GM13976 (cell line): ENCODE measurements around the gene EPHB3.

Experiments used
- DNase-seq: peaks from one replicate; pipeline ENCODE4 v3.0.0; 2012; ENCODE audit warnings: low spot score
- in situ Hi-C: fragments of 300-500 bp; cut with MboI; formaldehyde crosslinking; loops from one replicate; pipeline ENCODE4 v1.12.0; 2022; ENCODE audit warnings: low sequenced_read_pairs, mixed read lengths, inconsistent platforms; ENCODE audit not compliant: unreplicated experiment
- TF ChIP-seq, protein P1 (sequence below): IDR thresholded peaks from 2 replicates; pipeline ENCODE4 v1.5.1; 2012; ENCODE audit warnings: borderline replicate concordance, mild to moderate bottlenecking; ENCODE audit not compliant: insufficient read depth; ENCODE audit errors: extremely low read depth, missing control alignments, control extremely low read depth

The EPHB3 gene

DNA sequence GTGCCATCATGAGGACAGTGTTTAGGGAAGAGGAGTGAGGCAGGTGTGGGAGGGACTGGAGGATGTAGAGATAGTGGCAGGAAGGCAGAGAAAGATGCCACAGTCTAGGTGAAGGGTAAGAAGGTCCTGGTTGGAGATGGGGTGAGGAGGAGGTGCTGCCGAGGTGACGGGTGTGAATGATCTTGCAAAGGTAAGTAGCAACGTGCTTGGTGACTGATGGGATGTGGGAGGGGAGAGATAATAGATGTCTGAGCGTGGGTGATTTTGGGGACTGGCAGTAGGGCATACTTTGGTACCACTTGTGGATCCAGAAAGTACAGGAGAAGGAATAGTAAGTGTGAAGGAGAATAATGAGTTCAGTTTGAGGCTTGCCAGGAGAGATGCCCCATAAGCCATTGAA lies 27.2 kb downstream of the EPHB3 start:
- TF ChIP-seq, protein P1, sequence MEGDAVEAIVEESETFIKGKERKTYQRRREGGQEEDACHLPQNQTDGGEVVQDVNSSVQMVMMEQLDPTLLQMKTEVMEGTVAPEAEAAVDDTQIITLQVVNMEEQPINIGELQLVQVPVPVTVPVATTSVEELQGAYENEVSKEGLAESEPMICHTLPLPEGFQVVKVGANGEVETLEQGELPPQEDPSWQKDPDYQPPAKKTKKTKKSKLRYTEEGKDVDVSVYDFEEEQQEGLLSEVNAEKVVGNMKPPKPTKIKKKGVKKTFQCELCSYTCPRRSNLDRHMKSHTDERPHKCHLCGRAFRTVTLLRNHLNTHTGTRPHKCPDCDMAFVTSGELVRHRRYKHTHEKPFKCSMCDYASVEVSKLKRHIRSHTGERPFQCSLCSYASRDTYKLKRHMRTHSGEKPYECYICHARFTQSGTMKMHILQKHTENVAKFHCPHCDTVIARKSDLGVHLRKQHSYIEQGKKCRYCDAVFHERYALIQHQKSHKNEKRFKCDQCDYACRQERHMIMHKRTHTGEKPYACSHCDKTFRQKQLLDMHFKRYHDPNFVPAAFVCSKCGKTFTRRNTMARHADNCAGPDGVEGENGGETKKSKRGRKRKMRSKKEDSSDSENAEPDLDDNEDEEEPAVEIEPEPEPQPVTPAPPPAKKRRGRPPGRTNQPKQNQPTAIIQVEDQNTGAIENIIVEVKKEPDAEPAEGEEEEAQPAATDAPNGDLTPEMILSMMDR, result no peak
- in situ Hi-C loops, result no loop called here
- no peak for DNase-seq

DNA sequence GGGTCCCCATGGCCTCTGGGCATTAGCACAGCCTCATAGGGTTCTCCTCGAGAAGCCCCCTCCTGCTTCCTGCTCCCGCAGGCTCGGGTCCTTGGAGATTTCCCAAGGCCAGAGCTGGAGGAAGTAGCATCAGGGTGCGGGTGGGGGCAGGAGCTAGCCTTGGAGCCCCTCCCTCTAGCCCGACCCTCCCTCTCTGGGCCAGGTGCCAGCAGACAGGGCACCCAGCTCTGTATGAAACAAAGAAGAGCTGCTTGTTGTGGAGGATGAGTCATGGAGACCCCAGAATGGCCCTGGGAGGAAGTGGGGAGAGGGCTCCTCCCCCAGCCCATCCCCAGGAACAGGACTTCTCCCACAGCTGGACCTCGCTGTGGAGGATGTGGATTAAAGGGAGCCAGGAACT lies 29.2 kb downstream of the EPHB3 start:
- DNase-seq, result no peak
- TF ChIP-seq, protein P1, result no peak
- in situ Hi-C loops, result no loop called here

DNA sequence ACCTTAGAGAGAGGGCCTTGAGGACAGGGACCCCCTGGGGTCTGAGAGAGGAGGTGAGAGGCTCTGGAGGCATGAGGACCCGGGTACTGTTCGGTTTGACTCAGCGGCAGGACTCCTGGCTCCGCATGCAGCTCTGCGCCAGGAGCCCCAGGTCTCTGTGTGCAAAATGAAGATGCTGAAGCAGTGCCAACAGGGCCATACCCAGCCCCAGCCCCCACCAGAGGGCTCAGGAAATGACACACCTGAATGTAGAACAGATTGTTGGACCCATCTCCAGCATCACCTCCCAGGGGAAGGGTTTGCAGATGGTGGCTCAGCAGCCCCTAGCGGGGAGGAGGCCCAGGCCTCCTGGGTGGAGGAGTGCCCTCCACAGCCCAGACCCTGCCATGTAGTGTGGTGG lies 30.2 kb downstream of the EPHB3 start:
- TF ChIP-seq, protein P1, result no peak
- in situ Hi-C loops, result no loop called here
- no peak for DNase-seq

DNA sequence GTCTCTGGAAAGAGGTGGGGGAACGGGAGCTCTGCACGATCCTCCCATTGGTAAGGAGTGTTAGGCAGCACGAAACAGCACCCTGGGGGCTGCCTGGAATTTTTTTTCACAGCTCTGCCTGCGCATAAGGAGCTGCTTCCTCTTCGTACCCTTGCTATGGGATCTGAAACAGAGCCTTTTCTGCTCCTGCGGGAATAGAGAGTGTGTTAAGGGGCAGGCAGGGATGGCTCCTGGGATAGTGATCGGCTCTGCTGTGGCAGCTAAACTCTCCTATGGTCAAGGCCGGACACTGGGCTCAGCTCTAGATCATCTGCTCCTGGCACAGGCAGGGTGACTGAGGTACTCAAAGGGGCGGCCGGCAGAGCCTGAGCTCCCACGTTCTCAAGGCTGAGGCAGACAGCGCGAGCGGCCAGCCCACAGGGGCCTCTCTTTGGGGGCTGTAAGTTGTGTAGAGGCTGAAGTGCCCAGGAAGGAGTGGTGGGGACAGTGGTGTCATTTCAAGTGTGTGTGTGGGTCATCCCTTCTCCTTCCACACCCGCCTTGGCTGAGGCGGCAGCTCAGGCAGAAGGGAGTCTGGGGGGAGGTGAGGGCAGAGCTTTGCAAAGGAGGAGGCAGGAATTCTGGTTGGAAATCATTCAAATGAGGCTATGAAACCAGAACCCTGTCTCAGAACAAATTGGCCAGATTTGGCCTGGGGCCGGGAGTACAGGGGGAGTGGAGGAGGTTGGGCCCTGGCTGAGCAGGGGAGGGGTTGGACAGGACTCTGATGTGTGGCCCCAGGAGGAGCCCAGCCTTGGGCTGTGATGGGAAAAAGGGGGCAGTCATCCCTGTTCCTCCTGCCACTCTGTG lies 31.0 kb downstream of the EPHB3 start:
- in situ Hi-C loops, result no loop called here
- no peak for DNase-seq
- TF ChIP-seq, protein P1, result no peak

DNA sequence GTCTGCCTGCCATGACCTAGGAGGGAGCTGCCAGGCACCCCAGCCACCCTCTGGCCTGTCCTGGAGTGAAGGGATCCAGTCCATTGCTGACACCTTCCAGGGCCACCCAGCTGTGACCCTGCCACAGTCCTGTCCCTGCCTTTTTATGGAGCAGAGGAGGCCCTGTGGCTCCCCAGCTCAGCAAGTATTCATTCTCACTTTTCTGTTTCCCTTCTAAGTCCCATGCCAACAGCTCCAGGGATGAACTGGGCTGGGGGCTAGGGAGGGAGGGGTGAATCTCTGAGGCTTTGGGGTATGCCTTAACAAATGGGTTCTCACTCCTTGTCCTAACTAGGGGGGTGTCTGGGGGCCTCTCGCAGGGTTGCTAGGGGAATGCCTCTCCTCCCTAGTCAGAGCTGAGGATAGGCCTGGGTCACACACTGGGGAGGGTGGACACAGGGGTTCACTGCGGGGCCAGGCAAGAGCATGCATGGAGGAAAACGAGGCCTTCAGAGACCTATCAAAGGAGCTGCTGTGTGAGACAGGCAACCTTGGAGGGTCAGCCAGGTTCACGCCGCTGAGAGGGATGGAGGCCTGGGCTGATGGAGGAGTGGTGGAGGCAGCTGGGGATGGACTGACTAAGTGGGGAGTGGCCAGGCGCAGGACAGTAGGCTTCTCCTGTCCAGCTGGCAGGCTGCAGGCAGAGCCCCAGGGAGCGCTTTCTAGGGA lies 31.8 kb downstream of the EPHB3 start:
- in situ Hi-C loops, result no loop called here
- TF ChIP-seq, protein P1, result no peak
- DNase-seq, result no peak

DNA sequence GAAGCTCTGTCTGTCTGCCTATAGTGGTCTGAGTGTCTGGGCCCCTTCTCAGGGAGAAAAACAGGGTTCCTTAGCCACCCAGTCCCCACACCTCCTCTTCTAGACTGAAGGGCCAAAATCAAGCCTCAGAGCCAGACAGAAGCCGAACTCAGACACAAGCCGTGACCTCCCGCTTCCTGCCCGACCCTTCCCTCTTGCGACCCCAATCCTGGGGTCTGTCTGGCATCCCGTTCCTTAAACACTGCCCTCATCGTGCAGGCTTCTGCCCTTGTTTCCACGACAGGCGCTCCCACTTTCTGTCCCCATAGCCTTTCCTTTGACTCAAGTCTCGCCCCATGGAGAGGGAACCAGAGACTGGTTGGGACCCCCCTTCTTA lies 32.3 kb downstream of the EPHB3 start:
- TF ChIP-seq, protein P1, result no peak
- in situ Hi-C loops, result no loop called here
- DNase-seq, result no peak
